Skeletal muscle satellite cell (primary cell): Measurements from ENCODE around the gene GAA. TPM values are rescaled to one million over a fixed set of nuclear protein-coding genes. Genes with fewer than 3 reads are reported as not detected.

Experiments used
- H3K27me3 ChIP-seq: 2 replicates; pipeline ENCODE4 v1.7.0; 2013; ENCODE audit warnings: low read length; ENCODE audit not compliant: control insufficient read depth, insufficient read depth
- H3K36me3 ChIP-seq: 2 replicates; pipeline ENCODE4 v1.7.0; 2013; ENCODE audit warnings: mild to moderate bottlenecking, control low read depth, low read length; ENCODE audit not compliant: insufficient read depth
- H3K4me1 ChIP-seq: 2 replicates; pipeline ENCODE4 v1.7.0; 2013; ENCODE audit warnings: low read length; ENCODE audit not compliant: control insufficient read depth, insufficient read depth
- H3K4me2 ChIP-seq: 2 replicates; pipeline ENCODE4 v1.7.0; 2013; ENCODE audit warnings: mild to moderate bottlenecking, low read length
- H3K4me3 ChIP-seq: 2 replicates; pipeline ENCODE4 v1.7.0; 2013; ENCODE audit warnings: low read length
- H3K9ac ChIP-seq: 2 replicates; pipeline ENCODE4 v1.7.0; 2013; ENCODE audit warnings: mild to moderate bottlenecking, low read depth, low read length, moderate library complexity
- H3K9me3 ChIP-seq: replicated peaks from 2 replicates; pipeline ENCODE4 v1.7.0; 2013; ENCODE audit warnings: mild to moderate bottlenecking, control low read depth, low read length
- total RNA-seq: library from RNA; depleted of rRNA; stranded (reverse); fragments of >200 nt; gene quantifications from 2 replicates; pipeline ENCODE4 v1.2.3, GENCODE V29; 2012; rRNA removed

GAA gene
- total RNA-seq: 42.1 and 45.2 TPM in 2 replicates

GRCh38 chr17:80101011-80101945 lies at the start of gene GAA:
TSS of gene GAA (plus strand) at chr17:80101581. CDS start at chr17:80104587, 3,006 bp downstream.
- peak within 1 kb of the TSS; percentile 100 for H3K4me2 ChIP-seq
- peak within 1 kb of the TSS; percentile 94 for H3K9ac ChIP-seq
- H3K36me3 ChIP-seq: no peaks in the 10 kb centered on the region
- H3K4me1 ChIP-seq: peaks cover 9% of the 10 kb centered on the region
- no peaks in the 10 kb centered on the region for H3K9me3 ChIP-seq
- peak within 1 kb of the TSS; percentile 99 for H3K4me3 ChIP-seq
- H3K27me3 ChIP-seq: peaks cover 10% of the 10 kb centered on the region

DNA sequence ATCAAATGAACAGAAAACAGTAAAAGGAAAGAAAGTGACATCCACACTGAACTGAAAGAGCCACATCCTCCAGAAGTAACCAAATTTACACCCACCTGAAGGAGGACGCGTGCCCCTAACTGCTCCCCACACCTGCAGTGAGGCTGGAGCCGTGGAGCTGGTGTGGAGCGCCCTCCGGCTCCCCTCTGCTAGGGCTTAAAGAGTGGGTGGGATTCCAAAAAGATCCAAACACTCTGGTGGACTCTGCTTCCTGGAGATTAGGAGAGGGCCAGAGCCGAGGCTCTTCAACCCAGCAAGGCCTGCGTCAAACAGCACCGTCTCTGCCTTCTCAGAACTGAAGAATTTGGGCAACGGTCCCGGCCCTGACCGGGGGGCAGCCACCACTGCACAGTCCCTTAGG lies 49.7 kb upstream of the GAA start:
- Histone ChIP-seq H3K9me3 (no peaks in the 10 kb centered on the region), H3K27me3 (no peaks in the 10 kb centered on the region), H3K4me2 (no peak overlapping the region), H3K4me3 (no peak overlapping the region), H3K9ac (no peak overlapping the region), H3K36me3 (no peaks in the 10 kb centered on the region), H3K4me1 (no peaks in the 10 kb centered on the region)

DNA sequence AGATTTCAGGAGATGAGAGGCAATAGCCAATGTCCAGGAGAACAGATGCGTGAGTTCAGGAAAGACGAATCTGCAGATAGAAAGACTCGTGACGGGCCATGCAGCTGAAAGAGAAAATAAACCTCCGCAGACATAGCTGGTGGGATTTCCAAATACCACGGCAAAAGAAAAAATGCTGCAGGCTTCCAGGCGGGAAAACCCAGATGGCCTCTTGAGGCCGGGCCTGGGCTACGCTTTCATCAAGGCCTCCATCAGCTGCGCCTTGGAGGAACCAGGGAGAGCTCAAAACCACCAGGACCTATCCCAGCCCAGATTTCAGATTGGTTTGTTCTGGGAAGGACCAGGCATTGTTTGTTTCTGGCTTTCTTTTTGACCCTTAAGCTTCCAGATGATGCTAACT lies 48.3 kb upstream of the GAA start:
- H3K4me3 ChIP-seq: no peak overlapping the region

DNA sequence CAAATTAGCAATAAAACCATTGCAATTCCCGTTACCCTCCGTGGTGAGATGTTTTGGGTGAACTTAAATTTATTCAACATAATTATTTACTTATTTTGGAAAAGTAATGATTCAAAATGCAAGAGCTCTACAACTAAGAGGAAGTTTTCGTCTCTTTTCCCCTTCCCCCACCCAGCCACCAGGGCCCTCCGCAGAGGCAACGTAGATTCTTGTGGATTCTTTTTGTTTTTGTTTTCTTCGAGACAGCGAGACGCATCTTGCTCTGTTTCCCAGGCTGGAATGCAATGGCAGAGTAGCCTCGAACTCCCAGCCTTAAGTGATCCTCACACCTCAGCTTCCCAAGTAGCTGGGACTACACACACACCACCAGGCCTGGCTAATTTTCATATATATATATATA lies 45.8 kb upstream of the GAA start:
- Histone ChIP-seq H3K9me3 (no peaks in the 10 kb centered on the region), H3K4me2 (no peak overlapping the region), H3K4me1 (no peaks in the 10 kb centered on the region), H3K9ac (no peak overlapping the region), H3K4me3 (no peak overlapping the region), H3K27me3 (no peaks in the 10 kb centered on the region), H3K36me3 (no peaks in the 10 kb centered on the region)

More for the DNA sequence above, 48.3 kb upstream of the GAA start:
- H3K4me1 ChIP-seq: no peaks in the 10 kb centered on the region
- no peaks in the 10 kb centered on the region for H3K27me3 ChIP-seq
- H3K36me3 ChIP-seq: no peaks in the 10 kb centered on the region
- H3K9ac ChIP-seq: no peak overlapping the region
- no peak overlapping the region for H3K4me2 ChIP-seq
- H3K9me3 ChIP-seq: no peaks in the 10 kb centered on the region

DNA sequence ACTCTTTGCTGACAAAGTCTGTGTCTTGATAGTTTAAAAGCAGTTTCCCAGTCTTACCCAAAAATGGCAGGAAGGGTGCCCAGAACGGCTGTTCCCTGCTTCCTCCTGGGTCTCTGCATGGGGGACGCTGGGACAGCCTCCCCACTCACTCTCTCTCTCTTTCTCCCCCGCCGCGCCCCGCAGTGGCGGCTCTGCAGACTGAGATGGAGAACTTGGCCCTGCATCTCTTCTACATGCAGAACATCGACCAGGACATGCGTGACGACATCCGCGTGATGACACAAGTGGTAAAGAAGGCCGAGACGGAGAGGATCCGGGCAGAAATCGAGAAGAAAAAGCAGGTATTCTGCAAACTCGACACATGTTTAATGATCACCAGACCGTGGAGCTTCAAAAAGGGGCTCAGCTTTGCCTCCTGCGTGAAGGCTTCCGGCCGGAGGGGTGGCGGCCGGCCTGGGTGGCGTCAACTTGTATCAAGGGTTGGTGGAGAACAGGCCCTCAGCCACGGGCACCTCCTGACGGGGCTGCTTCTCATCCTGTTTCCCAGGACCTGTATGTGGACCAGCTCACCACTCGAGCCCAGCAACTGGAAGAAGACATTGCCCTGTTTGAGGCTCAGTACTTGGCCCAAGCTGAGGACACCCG lies 42.9 kb upstream of the GAA start:
- Histone ChIP-seq H3K9me3 (no peaks in the 10 kb centered on the region), H3K4me1 (no peaks in the 10 kb centered on the region), H3K27me3 (no peaks in the 10 kb centered on the region), H3K36me3 (no peaks in the 10 kb centered on the region), H3K4me3 (no peak overlapping the region), H3K9ac (no peak overlapping the region), H3K4me2 (no peak overlapping the region)

DNA sequence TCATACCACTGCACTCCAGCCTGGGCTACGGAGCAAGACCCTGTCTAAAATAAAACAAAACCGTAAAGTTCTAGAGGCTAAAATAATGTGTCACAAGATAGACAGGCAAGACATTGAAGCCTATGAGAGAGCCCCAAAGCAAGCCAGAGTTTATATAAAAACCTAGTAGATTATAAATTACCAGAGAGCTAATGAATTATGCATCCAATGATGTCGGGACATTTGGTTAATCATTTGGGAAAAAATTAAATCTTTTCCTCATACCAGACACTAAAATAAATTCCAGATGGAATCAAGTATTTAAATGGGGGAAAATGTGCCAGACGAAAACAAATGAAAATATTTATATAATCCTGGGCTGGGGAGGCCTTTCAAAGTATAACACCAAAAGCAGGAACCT lies 40.7 kb upstream of the GAA start:
- H3K36me3 ChIP-seq: no peaks in the 10 kb centered on the region
- H3K4me1 ChIP-seq: peaks cover 12% of the 10 kb centered on the region
- H3K4me3 ChIP-seq: no peak overlapping the region
- H3K9ac ChIP-seq: no peak overlapping the region
- no peak overlapping the region for H3K4me2 ChIP-seq
- no peaks in the 10 kb centered on the region for H3K27me3 ChIP-seq
- no peaks in the 10 kb centered on the region for H3K9me3 ChIP-seq

DNA sequence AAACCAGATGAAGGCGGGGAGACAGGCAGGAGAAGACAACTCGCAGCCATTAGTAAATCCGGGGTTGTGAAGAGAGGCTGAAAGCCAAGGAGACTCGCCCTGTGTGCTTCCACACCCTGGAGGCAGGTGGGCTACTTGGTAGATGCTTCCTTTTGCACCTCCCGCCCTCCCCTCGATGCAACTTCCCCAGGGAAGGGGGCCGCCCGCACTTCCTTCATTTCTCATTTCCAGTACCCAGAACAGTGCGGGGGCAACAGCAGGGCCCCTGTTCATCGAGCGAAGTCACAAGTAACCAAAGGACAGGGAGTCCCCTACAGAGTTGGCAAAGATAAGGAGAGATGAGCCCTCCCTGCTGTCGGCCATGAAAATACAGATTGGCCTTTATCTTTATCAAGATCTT lies 40.0 kb upstream of the GAA start:
- H3K9ac ChIP-seq: no peak overlapping the region
- H3K4me1 ChIP-seq: peaks cover 12% of the 10 kb centered on the region
- H3K4me2 ChIP-seq: no peak overlapping the region
- no peaks in the 10 kb centered on the region for H3K27me3 ChIP-seq
- H3K9me3 ChIP-seq: no peaks in the 10 kb centered on the region
- no peaks in the 10 kb centered on the region for H3K36me3 ChIP-seq
- no peak overlapping the region for H3K4me3 ChIP-seq

DNA sequence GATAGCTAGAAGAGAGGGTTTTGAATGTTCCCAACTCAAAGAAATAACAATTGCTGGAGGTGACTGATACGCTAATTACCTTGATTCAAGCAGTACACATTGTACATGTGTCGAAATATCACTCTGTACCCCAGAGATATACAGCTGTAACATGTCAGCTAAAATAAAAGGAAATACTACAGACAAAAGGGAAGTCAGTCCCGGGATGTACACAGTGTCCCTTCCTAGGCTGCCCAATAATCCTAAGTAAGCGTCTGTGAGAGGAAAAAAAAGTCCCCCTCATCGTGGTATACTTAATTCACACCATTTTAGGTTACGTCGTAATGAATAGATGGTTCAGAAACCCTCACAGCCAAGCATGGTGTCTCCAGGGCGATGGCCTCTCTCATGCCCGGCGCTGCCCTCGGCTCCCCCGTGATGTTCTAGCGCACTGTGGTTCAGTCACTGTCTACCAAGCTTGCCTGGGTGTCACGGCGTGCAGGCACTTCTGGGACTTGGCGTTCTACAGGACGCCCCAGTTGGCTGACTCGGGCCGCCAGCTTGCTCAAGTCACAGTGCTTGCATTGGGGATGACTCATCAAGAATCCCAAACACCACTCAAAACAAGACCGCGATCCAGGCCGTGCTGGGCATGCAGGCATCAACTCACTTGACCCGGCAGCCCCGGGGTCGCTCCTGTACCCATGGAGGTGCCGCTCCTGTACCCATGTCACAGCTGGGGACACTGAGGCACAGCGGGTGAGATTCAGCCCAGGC lies 37.4 kb upstream of the GAA start:
- H3K4me2 ChIP-seq: peak overlapping the region; percentile 71
- no peaks in the 10 kb centered on the region for H3K9me3 ChIP-seq
- no peak overlapping the region for H3K9ac ChIP-seq
- H3K4me1 ChIP-seq: peaks cover 20% of the 10 kb centered on the region
- no peaks in the 10 kb centered on the region for H3K27me3 ChIP-seq
- H3K4me3 ChIP-seq: peak overlapping the region; percentile 35
- no peaks in the 10 kb centered on the region for H3K36me3 ChIP-seq

GRCh38 chr17:80064696-80065095 lies 36.7 kb upstream of the GAA start:
- Histone ChIP-seq H3K4me3 (no peak overlapping the region), H3K9ac (no peak overlapping the region), H3K36me3 (no peaks in the 10 kb centered on the region), H3K4me2 (no peak overlapping the region), H3K27me3 (no peaks in the 10 kb centered on the region), H3K9me3 (no peaks in the 10 kb centered on the region), H3K4me1 (peaks cover 24% of the 10 kb centered on the region)

DNA sequence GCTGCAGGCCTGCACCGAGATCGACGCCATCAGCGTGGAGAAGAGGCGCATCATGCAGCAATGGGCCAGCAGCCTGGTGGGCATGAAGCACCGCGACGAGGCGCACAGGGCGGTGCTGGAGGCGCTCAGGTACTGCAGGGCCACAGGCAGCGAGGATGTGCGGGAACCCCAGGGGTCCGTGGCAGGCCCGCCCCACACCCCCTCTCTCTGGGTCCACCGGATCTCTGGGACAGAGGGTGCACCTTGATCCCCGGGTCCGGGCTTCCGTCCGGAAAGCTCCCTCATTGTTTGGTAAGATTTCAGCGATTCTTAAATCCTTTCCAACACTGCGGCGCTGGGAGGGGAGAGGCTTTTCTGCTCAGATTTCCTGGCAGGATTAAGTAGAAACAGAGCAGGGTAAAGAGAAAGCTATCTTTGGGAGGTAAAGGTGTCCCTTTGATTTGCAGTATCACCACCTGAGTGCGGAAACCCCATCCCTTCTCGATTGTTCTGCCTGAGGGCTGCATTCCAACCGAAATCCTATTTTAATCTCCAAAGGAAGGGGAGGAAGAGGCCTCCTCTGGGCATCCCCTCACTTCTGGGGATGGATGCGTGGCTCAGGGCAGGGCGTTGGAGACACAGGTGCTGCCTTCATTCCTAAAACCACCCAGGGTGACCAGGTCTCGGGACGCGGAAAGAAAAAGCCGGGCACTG lies 35.8 kb upstream of the GAA start:
- no peaks in the 10 kb centered on the region for H3K36me3 ChIP-seq
- no peak overlapping the region for H3K9ac ChIP-seq
- no peak overlapping the region for H3K4me3 ChIP-seq
- H3K4me2 ChIP-seq: no peak overlapping the region
- no peaks in the 10 kb centered on the region for H3K27me3 ChIP-seq
- H3K4me1 ChIP-seq: peaks cover 25% of the 10 kb centered on the region
- H3K9me3 ChIP-seq: no peaks in the 10 kb centered on the region
